ENCODE data around the gene DNASE2B. TPM values are rescaled to one million over a fixed set of nuclear protein-coding genes. Genes with fewer than 3 reads are reported as not detected.

Gene DNASE2B, protein sequence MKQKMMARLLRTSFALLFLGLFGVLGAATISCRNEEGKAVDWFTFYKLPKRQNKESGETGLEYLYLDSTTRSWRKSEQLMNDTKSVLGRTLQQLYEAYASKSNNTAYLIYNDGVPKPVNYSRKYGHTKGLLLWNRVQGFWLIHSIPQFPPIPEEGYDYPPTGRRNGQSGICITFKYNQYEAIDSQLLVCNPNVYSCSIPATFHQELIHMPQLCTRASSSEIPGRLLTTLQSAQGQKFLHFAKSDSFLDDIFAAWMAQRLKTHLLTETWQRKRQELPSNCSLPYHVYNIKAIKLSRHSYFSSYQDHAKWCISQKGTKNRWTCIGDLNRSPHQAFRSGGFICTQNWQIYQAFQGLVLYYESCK
- total RNA-seq, result not detected

DNA sequence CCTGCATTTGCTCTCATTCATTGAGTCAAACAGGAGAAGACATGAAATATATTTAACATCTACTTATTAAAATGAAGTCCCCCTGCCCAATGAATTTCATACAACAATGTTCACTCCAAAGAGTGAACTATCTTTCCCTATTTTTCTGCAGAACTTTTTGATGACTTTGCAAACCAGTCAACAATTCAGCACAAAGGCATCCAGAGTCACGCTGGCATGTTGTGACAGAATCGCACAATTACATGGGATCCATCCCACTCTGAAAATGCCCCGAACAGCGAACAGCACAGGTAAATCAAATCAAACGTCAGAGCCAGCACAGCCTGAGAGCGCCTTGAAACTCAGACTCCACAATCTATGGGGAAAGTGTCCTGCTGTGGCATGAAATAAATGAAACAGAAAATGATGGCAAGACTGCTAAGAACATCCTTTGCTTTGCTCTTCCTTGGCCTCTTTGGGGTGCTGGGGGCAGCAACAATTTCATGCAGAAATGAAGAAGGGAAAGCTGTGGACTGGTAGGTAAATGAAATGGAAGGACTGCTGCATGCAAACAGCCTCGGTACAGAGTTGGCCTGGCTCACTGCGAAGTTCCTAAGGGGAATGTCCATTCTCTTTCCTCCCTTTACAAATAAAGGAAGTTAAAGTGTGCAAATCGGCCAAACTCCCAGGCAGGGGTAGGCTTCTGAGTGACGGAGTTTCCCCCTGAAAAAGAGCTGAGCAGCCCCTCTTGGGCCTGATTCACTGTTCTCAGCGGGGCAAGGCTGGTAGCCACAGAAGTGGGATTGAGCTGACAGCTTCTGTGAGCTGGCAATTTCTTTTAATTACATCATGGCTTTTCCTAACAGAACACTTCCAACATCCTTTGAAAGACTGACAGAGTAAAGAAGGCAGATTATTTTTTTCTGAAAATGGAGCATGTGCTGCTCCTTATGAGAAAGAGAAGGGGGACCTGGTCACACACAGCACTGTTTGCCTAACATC is at the start of gene DNASE2B:
DNASE2B (plus strand) TSS at position 310 of the 981 bp plus-strand sequence; CDS start at position 391, 81 bp downstream.

Other genes starting within 250 kb of the DNASE2B start
- gene SAMD13, start 96.8 kb upstream of the DNASE2B start, total RNA-seq, result 3.0 TPM
- gene RPF1, start 80.8 kb downstream of the DNASE2B start, total RNA-seq, result 31.4 TPM
- 1.6 TPM for gene SPATA1, start 107.9 kb downstream of the DNASE2B start, total RNA-seq
- 49.7 TPM for gene GNG5, start 108.1 kb downstream of the DNASE2B start, total RNA-seq
- gene CTBS, start 176.0 kb downstream of the DNASE2B start, total RNA-seq, result 14.7 TPM

All from metanephros (tissue), 1 donor.